GM23338 (cell line): ENCODE data around the gene INPPL1. TPM values are rescaled to one million over a fixed set of nuclear protein-coding genes. Genes with fewer than 3 reads are reported as not detected.

Experiments used
- ATAC-seq: fragments of 200-7000 bp; cut with Tn5 transposase; 3 replicates; pipeline ENCODE4 v1.9.1; 2020
- DNase-seq: peaks from one replicate; pipeline ENCODE4 v3.0.0-alpha.2; 2015; ENCODE audit warnings: low spot score
- H2AFZ ChIP-seq: fragments of 200-600 bp; sonication (generic); 2 replicates; pipeline ENCODE4 v1.8.0; 2016; ENCODE audit warnings: antibody characterized with exemption, mild to moderate bottlenecking, moderate library complexity
- H3F3A ChIP-seq: fragments of 200-600 bp; sonication (generic); replicated peaks from 2 replicates; pipeline ENCODE4 v1.8.0; 2017; ENCODE audit warnings: antibody characterized with exemption, mixed run types, low read depth
- H3K27ac ChIP-seq: fragments of 200-600 bp; sonication (generic); 2 replicates; pipeline ENCODE4 v1.6.1; 2016; ENCODE audit warnings: low read depth
- H3K27me3 ChIP-seq: fragments of 200-600 bp; sonication (generic); 2 replicates; pipeline ENCODE4 v1.8.0; 2016; ENCODE audit warnings: mild to moderate bottlenecking, mixed run types, moderate library complexity; ENCODE audit not compliant: insufficient read depth
- H3K36me3 ChIP-seq: fragments of 200-600 bp; sonication (generic); 2 replicates; pipeline ENCODE4 v1.8.0; 2016; ENCODE audit warnings: mild to moderate bottlenecking; ENCODE audit not compliant: insufficient read depth
- H3K4me1 ChIP-seq: fragments of 200-600 bp; sonication (generic); 2 replicates; pipeline ENCODE4 v1.8.0; 2016; ENCODE audit warnings: mild to moderate bottlenecking, moderate library complexity; ENCODE audit not compliant: insufficient read depth
- H3K4me2 ChIP-seq: fragments of 200-600 bp; sonication (generic); 2 replicates; pipeline ENCODE4 v1.7.1; 2017; ENCODE audit warnings: mixed run types
- H3K4me3 ChIP-seq: fragments of 200-600 bp; sonication (generic); 2 replicates; pipeline ENCODE4 v1.6.1; 2016; ENCODE audit warnings: mixed run types
- H3K79me2 ChIP-seq: fragments of 200-600 bp; sonication (generic); replicated peaks from 2 replicates; pipeline ENCODE4 v1.8.0; 2017; ENCODE audit warnings: mild to moderate bottlenecking; ENCODE audit not compliant: insufficient read depth
- H3K9me2 ChIP-seq: fragments of 200-600 bp; sonication (generic); 2 replicates; pipeline ENCODE4 v1.8.0; 2017; ENCODE audit not compliant: insufficient read depth
- H4K20me1 ChIP-seq: fragments of 200-600 bp; sonication (generic); replicated peaks from 2 replicates; pipeline ENCODE4 v1.8.0; 2017; ENCODE audit warnings: mild to moderate bottlenecking; ENCODE audit not compliant: insufficient read depth
- H3K27ac Mint-ChIP-seq: 2 replicates; pipeline ENCODE4 v1.8.0; 2020; ENCODE audit warnings: inconsistent platforms, mild to moderate bottlenecking, moderate library complexity, mixed read lengths
- H3K27me3 Mint-ChIP-seq: 3 replicates; pipeline ENCODE4 v1.8.0; 2022; ENCODE audit warnings: low read depth, mild to moderate bottlenecking, moderate library complexity, mixed read lengths, inconsistent platforms; ENCODE audit not compliant: insufficient read depth, poor library complexity
- H3K36me3 Mint-ChIP-seq: 3 replicates; pipeline ENCODE4 v1.8.0; 2021; ENCODE audit warnings: low read depth, mild to moderate bottlenecking, inconsistent platforms, moderate library complexity, mixed read lengths
- H3K4me1 Mint-ChIP-seq: 3 replicates; pipeline ENCODE4 v1.8.0; 2020; ENCODE audit warnings: mild to moderate bottlenecking, inconsistent platforms, mixed read lengths
- H3K4me3 Mint-ChIP-seq: 3 replicates; pipeline ENCODE4 v1.8.0; 2021; ENCODE audit warnings: moderate library complexity, mild to moderate bottlenecking, inconsistent platforms, mixed read lengths
- H3K9me3 Mint-ChIP-seq: 3 replicates; pipeline ENCODE4 v1.8.0; 2020; ENCODE audit warnings: moderate library complexity, mild to moderate bottlenecking, inconsistent platforms, mixed read lengths
- CTCF ChIP-seq, 2 experiments: fragments of 200-600 bp in 1 of 2; sonication (generic) in 1 of 2; conservative IDR thresholded peaks; 2 replicates each; pipeline versions ENCODE4 v1.5.1 to v1.6.1; 2016 to 2017; ENCODE audit warnings: antibody characterized with exemption in 2 of 2, low read depth in 2 of 2, mild to moderate bottlenecking in 2 of 2, moderate library complexity in 1 of 2
- EZH2 ChIP-seq: fragments of 200-600 bp; sonication (generic); IDR thresholded peaks from one replicate; pipeline ENCODE4 v1.8.0; 2017; ENCODE audit warnings: antibody characterized with exemption, mild to moderate bottlenecking, low read depth; ENCODE audit not compliant: unreplicated experiment
- POLR2AphosphoS5 ChIP-seq: IDR thresholded peaks from 2 replicates; pipeline ENCODE4 v1.6.1; 2016; ENCODE audit warnings: antibody characterized with exemption, low read depth
- STAT1 ChIP-seq: IDR thresholded peaks from one replicate; pipeline ENCODE4 v1.6.1; 2016; ENCODE audit warnings: antibody characterized with exemption; ENCODE audit not compliant: unreplicated experiment
- ZNF114 ChIP-seq: fragments of 250-450 bp; sonication (Bioruptor Pico); IDR thresholded peaks from 2 replicates; pipeline ENCODE4 v1.5.0; 2020; ENCODE audit warnings: mild to moderate bottlenecking, moderate library complexity
- ZNF462 ChIP-seq: fragments of 250-450 bp; sonication (Bioruptor Pico); IDR thresholded peaks from 2 replicates; pipeline ENCODE4 v1.5.0; 2020; ENCODE audit warnings: mild to moderate bottlenecking, moderate library complexity
- polyA plus RNA-seq: library from polyadenylated mRNA; unstranded; fragments of >200 nt; fragmentation: Nextera tagmentation; extraction: Ambion mirVana; gene quantifications from 2 replicates; pipeline ENCODE4 v1.2.1, GENCODE V29; 2016
- total RNA-seq: library from RNA; depleted of rRNA; stranded (reverse); fragments of >200 nt; shearing (Covaris generic); gene quantifications from 2 replicates; pipeline ENCODE4 v1.2.3, GENCODE V29; 2014
- TF ChIP-seq, protein P1 (sequence below): IDR thresholded peaks from one replicate; pipeline ENCODE4 v1.6.1; 2018; ENCODE audit warnings: antibody characterized with exemption; ENCODE audit not compliant: unreplicated experiment

Gene INPPL1
- total and polyA plus RNA-seq, 2 experiments from 2014 or later: 21.5 to 54.7 TPM

DNA sequence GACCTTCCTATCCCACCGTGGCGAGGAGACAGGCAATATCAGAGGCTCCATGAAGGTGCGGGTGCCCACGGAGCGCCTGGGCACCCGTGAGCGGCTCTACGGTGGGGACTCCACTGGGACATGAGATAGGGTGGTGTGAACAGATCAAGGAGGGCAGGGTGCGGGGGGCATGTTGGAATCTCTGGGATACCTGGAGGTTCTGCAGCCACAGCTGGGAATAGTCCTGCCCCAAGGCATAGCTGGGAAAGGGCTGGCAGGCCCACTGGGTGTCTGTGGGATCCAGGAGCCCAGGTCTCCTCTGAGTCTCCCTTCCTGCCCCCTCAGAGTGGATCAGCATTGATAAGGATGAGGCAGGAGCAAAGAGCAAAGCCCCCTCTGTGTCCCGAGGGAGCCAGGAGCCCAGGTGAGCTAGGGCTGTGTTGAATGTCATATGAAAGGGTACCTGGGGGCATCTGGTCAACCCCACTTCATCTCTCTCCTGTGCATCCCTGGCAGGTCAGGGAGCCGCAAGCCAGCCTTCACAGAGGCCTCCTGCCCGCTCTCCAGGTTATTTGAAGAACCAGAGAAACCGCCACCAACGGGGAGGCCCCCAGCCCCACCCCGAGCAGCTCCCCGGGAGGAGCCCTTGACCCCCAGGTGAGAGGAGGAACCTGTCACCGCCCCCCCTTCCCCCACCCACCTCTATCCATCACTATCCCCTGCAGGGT, 10.9 kb downstream of the INPPL1 start (continued):
- TF ChIP-seq ZNF462 (CRISPR knock-in tag): no peak

DNA sequence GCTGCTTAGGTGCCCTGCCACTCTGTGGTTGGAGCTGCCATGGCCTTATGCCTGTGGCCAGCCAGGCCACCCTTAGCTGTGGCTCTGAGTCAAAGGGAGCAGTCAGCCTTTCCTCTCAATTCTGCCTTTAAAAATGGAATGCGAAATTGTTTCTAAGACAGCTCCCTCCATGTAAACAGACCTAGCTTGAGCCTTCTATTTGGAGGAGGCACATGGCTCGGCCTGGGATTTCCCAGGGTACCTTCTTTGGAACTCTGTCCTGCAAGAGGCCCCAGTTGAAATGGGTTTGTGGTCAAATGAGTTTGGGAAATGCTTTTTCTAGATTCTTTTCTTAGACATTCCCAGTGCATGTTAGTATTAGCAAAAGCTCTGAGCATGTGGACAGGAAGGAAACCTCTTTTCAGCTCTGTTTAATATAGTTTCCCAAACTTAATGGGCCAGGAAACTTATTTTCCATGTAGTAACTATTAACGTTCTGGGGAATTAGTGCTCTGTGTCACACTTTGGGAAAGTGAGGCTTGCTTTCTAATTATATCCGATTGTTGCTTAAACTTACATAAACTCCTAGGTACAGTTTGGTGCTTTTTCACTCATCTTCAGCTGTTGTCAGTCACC, 11.6 kb downstream of the INPPL1 start:
- ATAC-seq: no peak
- DNase-seq: no peak
- Histone ChIP-seq H3K4me3 (no peak overlapping the region), H3K79me2 (no peaks in the 10 kb centered on the region), H3K27ac (no peak overlapping the region), H3K9me2 (no peaks in the 10 kb centered on the region), H3K4me2 (no peak overlapping the region), H2AFZ (no peak overlapping the region), H3K36me3 (no peaks in the 10 kb centered on the region; the same call in 1 of the 2 replicates), H4K20me1 (no peaks in the 10 kb centered on the region; the same call in 1 of the 2 replicates), H3K27me3 (peaks cover 30% of the 10 kb centered on the region), H3K4me1 (peaks cover 22% of the 10 kb centered on the region), H3F3A (no peaks in the 10 kb centered on the region)
- peaks cover 36% of the 10 kb centered on the region for H3K27me3 Mint-ChIP-seq
- peaks cover 57% of the 10 kb centered on the region for H3K36me3 Mint-ChIP-seq
- no peak overlapping the region for H3K27ac Mint-ChIP-seq
- no peaks in the 10 kb centered on the region for H3K9me3 Mint-ChIP-seq
- H3K4me1 Mint-ChIP-seq: peaks cover 25% of the 10 kb centered on the region
- H3K4me3 Mint-ChIP-seq: no peak overlapping the region
- TF ChIP-seq STAT1 (no peak), ZNF114 (CRISPR knock-in tag) (no peak), POLR2AphosphoS5 (no peak), CTCF (conservative IDR thresholded peaks at IDR 0.05; ENCODE audit: low read depth in 2 of 2) (no peak), EZH2 (no peak)
- TF ChIP-seq, protein P1, sequence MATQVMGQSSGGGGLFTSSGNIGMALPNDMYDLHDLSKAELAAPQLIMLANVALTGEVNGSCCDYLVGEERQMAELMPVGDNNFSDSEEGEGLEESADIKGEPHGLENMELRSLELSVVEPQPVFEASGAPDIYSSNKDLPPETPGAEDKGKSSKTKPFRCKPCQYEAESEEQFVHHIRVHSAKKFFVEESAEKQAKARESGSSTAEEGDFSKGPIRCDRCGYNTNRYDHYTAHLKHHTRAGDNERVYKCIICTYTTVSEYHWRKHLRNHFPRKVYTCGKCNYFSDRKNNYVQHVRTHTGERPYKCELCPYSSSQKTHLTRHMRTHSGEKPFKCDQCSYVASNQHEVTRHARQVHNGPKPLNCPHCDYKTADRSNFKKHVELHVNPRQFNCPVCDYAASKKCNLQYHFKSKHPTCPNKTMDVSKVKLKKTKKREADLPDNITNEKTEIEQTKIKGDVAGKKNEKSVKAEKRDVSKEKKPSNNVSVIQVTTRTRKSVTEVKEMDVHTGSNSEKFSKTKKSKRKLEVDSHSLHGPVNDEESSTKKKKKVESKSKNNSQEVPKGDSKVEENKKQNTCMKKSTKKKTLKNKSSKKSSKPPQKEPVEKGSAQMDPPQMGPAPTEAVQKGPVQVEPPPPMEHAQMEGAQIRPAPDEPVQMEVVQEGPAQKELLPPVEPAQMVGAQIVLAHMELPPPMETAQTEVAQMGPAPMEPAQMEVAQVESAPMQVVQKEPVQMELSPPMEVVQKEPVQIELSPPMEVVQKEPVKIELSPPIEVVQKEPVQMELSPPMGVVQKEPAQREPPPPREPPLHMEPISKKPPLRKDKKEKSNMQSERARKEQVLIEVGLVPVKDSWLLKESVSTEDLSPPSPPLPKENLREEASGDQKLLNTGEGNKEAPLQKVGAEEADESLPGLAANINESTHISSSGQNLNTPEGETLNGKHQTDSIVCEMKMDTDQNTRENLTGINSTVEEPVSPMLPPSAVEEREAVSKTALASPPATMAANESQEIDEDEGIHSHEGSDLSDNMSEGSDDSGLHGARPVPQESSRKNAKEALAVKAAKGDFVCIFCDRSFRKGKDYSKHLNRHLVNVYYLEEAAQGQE: no peak
